Activated CD4-positive, alpha-beta T cell treated with anti-CD3 and anti-CD28 coated beads, Interleukin-2, Interleukin-4, amounts not matched to agents 100 ng/mL and 50 ng/mL, durations not matched to agents 16 hours and 8 hours (primary cell): ENCODE results near the gene CCDC66.

Experiments
- DNase-seq: peaks from one replicate; pipeline ENCODE4 v3.0.0-alpha.2; 2020; ENCODE audit warnings: low spot score

Gene CCDC66

GRCh38 chr3:56621681-56622080, 64.7 kb downstream of the CCDC66 start:
- no peak for DNase-seq

DNA sequence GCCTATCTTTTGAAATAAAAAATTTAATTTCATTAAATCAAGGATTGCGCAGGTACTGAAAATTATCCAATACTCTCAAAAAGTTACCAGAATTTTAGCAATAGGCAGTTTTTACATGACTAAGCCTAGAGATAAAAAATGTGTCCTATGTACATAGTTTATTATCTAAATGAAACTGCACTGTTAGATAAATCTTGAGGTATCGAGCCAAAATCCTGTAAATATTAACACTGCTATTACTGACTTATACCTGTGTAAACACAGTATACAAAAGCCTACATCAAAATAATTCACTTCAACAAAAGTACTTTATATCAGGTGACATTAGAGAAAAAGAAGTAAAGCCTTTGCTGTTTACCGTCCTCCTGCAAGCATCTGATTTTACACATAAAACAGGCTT, 65.4 kb downstream of the CCDC66 start:
- no peak for DNase-seq

- DNase-seq = no peak
These were observed 67.8 kb downstream of the CCDC66 start for GRCh38 chr3:56624725-56625124.

GRCh38 chr3:56629047-56629446, 72.1 kb downstream of the CCDC66 start:
- DNase-seq = no peak

GRCh38 chr3:56629451-56629850, 72.5 kb downstream of the CCDC66 start:
- DNase-seq = no peak

- DNase-seq = no peak
These were observed 74.0 kb downstream of the CCDC66 start for GRCh38 chr3:56630966-56631365.

DNA sequence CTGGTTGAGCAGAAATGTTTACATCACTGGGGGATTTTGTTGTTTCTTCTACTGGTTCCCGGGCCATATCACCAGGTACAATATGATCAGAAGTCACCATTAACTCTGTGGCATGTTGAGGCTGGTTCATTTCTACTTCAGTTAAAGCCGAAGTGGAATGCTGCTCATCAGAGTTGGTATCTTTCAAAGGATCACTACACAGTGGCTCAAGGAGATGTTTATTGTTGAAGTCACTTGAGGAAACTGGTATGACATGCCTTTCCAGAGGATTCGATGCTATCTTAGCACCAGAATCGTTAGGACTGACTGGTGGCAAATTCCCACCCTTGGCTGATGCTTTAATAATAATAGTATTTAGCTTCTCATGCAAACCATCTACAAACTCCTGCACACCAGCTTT, 76.2 kb downstream of the CCDC66 start:
- no peak for DNase-seq

DNA sequence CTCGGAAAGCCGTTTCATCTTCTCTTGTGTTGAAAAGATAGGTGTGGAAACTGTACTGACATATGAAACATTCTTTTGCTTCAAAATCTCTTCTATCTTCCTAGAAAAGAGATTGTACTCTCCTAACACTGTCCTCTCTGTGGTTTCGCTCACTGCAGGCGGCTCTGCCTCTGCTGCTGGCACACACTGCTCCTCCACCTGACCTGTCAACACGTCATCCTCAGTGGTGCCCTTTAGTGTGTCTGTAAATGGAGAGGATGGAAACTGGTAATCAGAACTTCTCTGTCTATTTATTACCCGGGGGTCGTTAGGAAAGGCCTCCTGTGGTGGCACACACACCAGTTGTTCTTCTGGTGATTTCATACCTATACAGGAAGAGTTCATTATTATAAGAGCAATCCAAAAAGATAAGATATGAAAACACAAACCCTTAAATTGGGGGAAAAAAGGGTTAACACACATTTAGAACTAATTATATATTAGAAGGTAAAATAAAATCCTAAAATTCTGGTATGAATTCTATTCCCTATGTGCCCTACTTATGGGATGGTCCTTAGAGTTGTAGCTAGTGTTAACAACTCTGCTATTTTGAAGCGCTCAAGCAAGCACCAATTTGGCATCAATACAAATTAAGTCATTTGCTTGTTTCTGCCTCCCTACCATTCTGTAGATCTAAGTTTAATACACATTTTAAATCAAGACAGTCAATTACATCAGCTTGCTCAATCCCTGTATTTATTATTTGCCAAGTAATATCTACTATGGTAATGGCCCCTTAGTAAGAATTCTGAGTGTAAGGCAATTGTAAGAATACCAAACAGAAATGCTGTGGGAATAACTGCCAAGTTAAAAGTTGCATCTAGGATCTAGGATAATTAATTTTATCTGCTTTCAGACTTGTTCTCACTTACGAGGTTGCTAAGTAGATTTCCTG, 76.9 kb downstream of the CCDC66 start:
- DNase-seq = no peak

DNA sequence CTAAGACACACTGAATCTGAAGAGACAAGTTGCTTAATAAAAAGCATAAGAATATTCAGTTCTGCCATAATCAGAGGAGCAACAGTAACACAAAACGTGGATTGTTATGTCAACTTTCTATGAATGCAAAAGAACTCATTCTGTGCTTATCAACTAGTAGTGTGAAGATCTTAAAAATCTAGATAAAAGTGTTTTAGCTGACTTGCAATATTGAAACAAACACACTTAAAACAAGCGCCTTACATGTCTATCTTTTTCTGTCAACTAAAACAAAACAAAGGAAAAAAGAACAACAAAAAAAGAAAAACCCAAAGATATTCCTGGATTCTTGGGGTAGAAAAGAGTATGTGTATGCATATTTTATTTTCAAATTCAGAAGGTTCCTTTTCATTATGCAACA, 88.4 kb downstream of the CCDC66 start:
- no peak for DNase-seq

GRCh38 chr3:56654460-56654859, 97.5 kb downstream of the CCDC66 start:
- no peak for DNase-seq

- DNase-seq = no peak
These were observed 98.7 kb downstream of the CCDC66 start for GRCh38 chr3:56655709-56656108.

DNA sequence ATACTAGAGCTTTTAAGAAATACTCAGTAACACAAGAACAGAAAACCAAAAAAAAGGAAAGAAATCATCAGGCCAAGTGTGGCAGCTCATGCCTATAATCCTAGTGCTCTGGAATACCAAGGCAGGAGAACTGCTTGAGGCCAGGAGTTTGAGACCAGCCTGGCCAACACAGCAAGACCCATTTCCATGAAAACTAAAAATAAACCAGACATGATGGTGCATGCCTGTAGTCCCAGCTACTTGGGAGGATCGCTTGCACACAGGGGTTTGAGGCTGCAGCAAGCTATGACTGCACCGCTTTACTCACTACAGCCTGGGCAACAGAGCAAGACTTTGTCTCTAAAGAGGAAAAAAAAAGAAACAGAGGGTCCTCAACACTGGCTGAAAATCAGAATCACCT, 107.8 kb downstream of the CCDC66 start:
- DNase-seq = no peak

DNA sequence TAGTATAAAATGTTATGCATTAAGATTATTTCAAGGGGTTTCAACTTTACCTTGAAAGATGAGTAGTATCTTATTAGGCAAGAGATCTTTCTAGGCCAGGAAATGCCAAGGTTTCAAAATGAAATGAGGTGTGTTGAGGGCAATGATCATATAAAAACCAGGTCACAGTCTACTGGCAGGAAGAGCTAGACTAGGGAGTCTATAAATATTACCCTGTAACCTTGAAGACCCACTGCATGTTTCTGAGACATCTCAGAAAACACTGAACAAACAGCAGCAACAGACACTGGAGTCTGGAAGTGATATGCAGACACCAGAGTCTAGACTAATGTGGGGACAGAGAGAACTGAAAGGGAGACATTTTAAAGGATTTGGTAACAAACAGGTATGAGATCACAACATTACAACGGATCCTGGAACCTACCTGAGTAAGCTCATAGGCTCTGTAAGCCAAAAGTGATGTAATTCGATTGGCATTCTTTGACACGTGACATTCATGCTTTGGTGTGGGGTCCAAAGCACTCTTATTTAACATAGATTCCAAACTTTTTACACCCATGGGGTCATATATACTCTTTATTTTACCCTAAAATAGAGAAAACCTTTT, 111.1 kb downstream of the CCDC66 start:
- peak; percentile 12 for DNase-seq
